DMS53 (cell line): ENCODE data around the gene PCDHB3.
"Not testable (repeated sequence)": the region's sequence is repeated elsewhere in the genome, so short reads cannot be mapped to it uniquely, and the experiment has no call there.

Experiments used
- DNase-seq: peaks from one replicate; lab custom pipeline; 2025; lab: John Stamatoyannopoulos, UW

PCDHB3 gene

GRCh38 chr5:141135718-141136266, 35.5 kb downstream of the PCDHB3 start:
- DNase-seq: no peak

- DNase-seq: not testable (repeated sequence)
Observed at GRCh38 chr5:141137346-141137745, 37.1 kb downstream of the PCDHB3 start.

- peak; percentile 70 for DNase-seq
Observed at GRCh38 chr5:141149812-141150211, 49.5 kb downstream of the PCDHB3 start, which contains the start of gene PCDHB6. PCDHB6 (plus strand) TSS chr5:141150057; CDS start chr5:141150258, 201 bp downstream.

GRCh38 chr5:141150224-141150992, 50.1 kb downstream of the PCDHB3 start:
- peak; percentile 34 for DNase-seq

GRCh38 chr5:141150993-141151325, 50.7 kb downstream of the PCDHB3 start:
- peak; percentile 33 for DNase-seq

- not testable (repeated sequence) for DNase-seq
Observed at GRCh38 chr5:141151632-141152031, 51.4 kb downstream of the PCDHB3 start.

- not testable (repeated sequence) for DNase-seq
Observed at GRCh38 chr5:141152096-141152495, 51.8 kb downstream of the PCDHB3 start.
